ENCODE measurements around the gene LAS1L. TPM values are rescaled to one million over a fixed set of nuclear protein-coding genes. Genes with fewer than 3 reads are reported as not detected.
"Not testable (repeated sequence)": the region's sequence is repeated elsewhere in the genome, so short reads cannot be mapped to it uniquely, and the experiment has no call there.

Gene LAS1L
- total and polyA plus RNA-seq, 9 of the 15 experiments (the other 6 are each of a cell fraction or from before 2014, with no cell fraction given), result 43.3 to 119 (median 86.4) TPM

GRCh38 chrX:65522739-65523372, 11.7 kb downstream of the LAS1L start:
- Histone ChIP-seq H3K4me3 (no peak overlapping the region), H3K27ac (ENCODE audit: extremely low read depth, low read depth, low read length) (no peak overlapping the region), H3K4me2 (ENCODE audit: insufficient read depth, low read length) (no peak overlapping the region), H3K79me2 (ENCODE audit: control insufficient read depth, insufficient read depth, low read length) (no peaks in the 10 kb centered on the region), H2AFZ (ENCODE audit: low read depth, low read length) (no peak overlapping the region), H3K9ac (ENCODE audit: insufficient read depth in 1 of 2, low read depth in 2 of 2, low read length in 2 of 2) (no peak overlapping the region), H3K4me1 (replicated peaks in 1 of 2; ENCODE audit: control insufficient read depth in 2 of 2, insufficient read depth in 2 of 2, low read length in 2 of 2) (no peaks in the 10 kb centered on the region), H3K27me3 (ENCODE audit: control insufficient read depth in 2 of 2, insufficient read depth in 2 of 2, low read length in 2 of 2) (no peaks in the 10 kb centered on the region), H3K36me3 (ENCODE audit: control insufficient read depth, insufficient read depth, low read length) (peaks cover 87% of the 10 kb centered on the region; the same call in 2 of the 3 replicates), H4K20me1 (replicated peaks; ENCODE audit: control insufficient read depth, insufficient read depth, low read length) (no peaks in the 10 kb centered on the region; the same call in 1 of the 2 replicates), H3K9me1 (ENCODE audit: control insufficient read depth, insufficient read depth, low read length) (no peaks in the 10 kb centered on the region), H3K9me3 (replicated peaks; ENCODE audit: control insufficient read depth, insufficient read depth, low read depth, low read length) (no peaks in the 10 kb centered on the region)
- intact Hi-C loops (cut with micrococcal nuclease), result no loop called here
- DNase-seq (ENCODE audit: extremely low read depth in 1 of 4, low spot score in 3 of 4), result no peak
- POLR2A ChIA-PET, result no interaction called here
- CTCF ChIA-PET (ENCODE audit: low intra/inter-chr PET ratio), result no interaction called here
- ATAC-seq, result no peak
- BruUV-seq (replicated peaks), result no TSS peak
- TF ChIP-seq CEBPB (tag; IDR thresholded peaks at IDR 0.05) (0 out of 2 replicates have a peak, but pooled peaks have one; percentile 20), FOSL1 (tag; conservative IDR thresholded peaks at IDR 0.05) (peak; percentile 52), FOXJ2 (tag; IDR thresholded peaks at IDR 0.05) (0 out of 2 replicates have a peak, but pooled peaks have one; percentile 65), ZC3H11A (IDR thresholded peaks at IDR 0.05; ENCODE audit: low read depth, low read length) (no peak), RFX1 (IDR thresholded peaks at IDR 0.05) (peak; percentile 67), CEBPG (CRISPR knock-in tag; IDR thresholded peaks at IDR 0.05) (no peak), CEBPG (tag; conservative IDR thresholded peaks at IDR 0.05 in 1 of 2, IDR thresholded peaks at IDR 0.05 in 1 of 2) (peak; percentile 16 to 56; a peak in 2 of 4 replicates), RHOXF2B (CRISPR knock-in tag; conservative IDR thresholded peaks at IDR 0.05) (no peak), ATF3 (IDR thresholded peaks at IDR 0.05) (peak; percentile 35; the same call in 1 of the 2 replicates), ATF3 (CRISPR knock-in tag; conservative IDR thresholded peaks at IDR 0.05) (no peak)
- in situ Hi-C loops (cut with MboI), result no loop called here
- whole genome bisulfite sequencing (ENCODE audit: insufficient coverage, low coverage, missing lambda C conversion rate), result 88% methylated on average over 2 of the region's 3 CpGs
- FAIRE-seq, result no peak

GRCh38 chrX:65519530-65519929, 15.1 kb downstream of the LAS1L start:
- H3K79me2 ChIP-seq (ENCODE audit: control insufficient read depth, insufficient read depth, low read length); BruUV-seq (replicated peaks): not testable (repeated sequence)

More at GRCh38 chrX:65519530-65519929, 15.1 kb downstream of the LAS1L start:
- H4K20me1 ChIP-seq (replicated peaks; ENCODE audit: control insufficient read depth, insufficient read depth, low read length); ATAC-seq; DNase-seq (ENCODE audit: extremely low read depth in 1 of 4, low spot score in 3 of 4); H3K27me3 ChIP-seq (ENCODE audit: control insufficient read depth in 2 of 2, insufficient read depth in 2 of 2, low read length in 2 of 2); H3K27ac ChIP-seq (ENCODE audit: extremely low read depth, low read depth, low read length); CTCF ChIA-PET (ENCODE audit: low intra/inter-chr PET ratio); in situ Hi-C loops (cut with MboI); H3K4me3 ChIP-seq; H3K9me1 ChIP-seq (ENCODE audit: control insufficient read depth, insufficient read depth, low read length); H3K4me1 ChIP-seq (replicated peaks in 1 of 2; ENCODE audit: control insufficient read depth in 2 of 2, insufficient read depth in 2 of 2, low read length in 2 of 2); intact Hi-C loops (cut with micrococcal nuclease); H3K4me2 ChIP-seq (ENCODE audit: insufficient read depth, low read length); H3K9me3 ChIP-seq (replicated peaks; ENCODE audit: control insufficient read depth, insufficient read depth, low read depth, low read length); FAIRE-seq; H3K9ac ChIP-seq (ENCODE audit: insufficient read depth in 1 of 2, low read depth in 2 of 2, low read length in 2 of 2); H2AFZ ChIP-seq (ENCODE audit: low read depth, low read length): not testable (repeated sequence)
- H3K36me3 ChIP-seq (ENCODE audit: control insufficient read depth, insufficient read depth, low read length), result peaks cover 87% of the 10 kb centered on the region; the same call in 2 of the 3 replicates
- 90% methylated on average over 3 of the region's 6 CpGs for WGBS (ENCODE audit: insufficient coverage, low coverage, missing lambda C conversion rate)
- POLR2A ChIA-PET, result interaction anchor here (1.1 kb wide), 1 partner anchor 18 kb away, joined by 3 read pairs; no protein-coding TSS in a partner anchor
